ENCODE data around the gene SERPINB3. TPM values are rescaled to one million over a fixed set of nuclear protein-coding genes. Genes with fewer than 3 reads are reported as not detected.
"Not testable (repeated sequence)": the region's sequence is repeated elsewhere in the genome, so short reads cannot be mapped to it uniquely, and the experiment has no call there.

SERPINB3 gene
- total RNA-seq (2021; fragmentation: NEBNext Ultra II Directional; extraction: Animal tissue kit (Norgen Biotek cat#: 25700)) = not detected
- long read RNA-seq = 0 reads

DNA sequence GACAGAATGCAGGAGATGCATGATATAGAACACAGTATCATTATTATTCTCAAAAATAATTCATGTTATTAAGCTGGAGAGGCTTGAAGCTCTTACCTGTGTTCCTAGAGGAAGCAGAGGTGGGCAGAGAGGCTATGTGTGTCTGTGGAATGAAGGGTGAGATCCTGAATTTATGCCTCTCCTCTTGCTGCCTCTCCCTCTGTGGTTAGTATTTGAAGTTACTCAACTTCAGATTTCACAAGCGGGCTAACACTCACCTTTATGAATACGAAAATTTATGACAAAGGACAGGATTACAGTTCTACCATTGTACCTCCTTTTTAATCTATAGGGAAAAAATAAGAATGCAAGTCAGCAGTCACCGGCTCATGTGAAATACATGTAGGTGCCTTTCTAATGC is at the start of gene SERPINB3:
TSS of gene SERPINB3 (minus strand) at position 144 of the 400 bp plus-strand sequence. CDS start 677 bp downstream, outside the sequence.
- not testable (repeated sequence) for H3K9me3 Mint-ChIP-seq

GRCh38 chr18:63708650-63709049 is 47.0 kb upstream of the SERPINB3 start:
- peaks cover 2% of the 10 kb centered on the region; the same call in 1 of the 2 replicates for H3K36me3 Mint-ChIP-seq (ENCODE audit: low read depth)
- DNase-seq = peak; percentile 95
- no peaks in the 10 kb centered on the region for H3K27me3 Mint-ChIP-seq (ENCODE audit: insufficient read depth)
- H3K27ac Mint-ChIP-seq = no peak overlapping the region
- peaks cover 6% of the 10 kb centered on the region for H3K9me3 Mint-ChIP-seq
- H3K4me1 Mint-ChIP-seq (ENCODE audit: low read depth) = peaks cover 7% of the 10 kb centered on the region
- H3K4me3 Mint-ChIP-seq = no peak overlapping the region
- TF ChIP-seq, protein P1, sequence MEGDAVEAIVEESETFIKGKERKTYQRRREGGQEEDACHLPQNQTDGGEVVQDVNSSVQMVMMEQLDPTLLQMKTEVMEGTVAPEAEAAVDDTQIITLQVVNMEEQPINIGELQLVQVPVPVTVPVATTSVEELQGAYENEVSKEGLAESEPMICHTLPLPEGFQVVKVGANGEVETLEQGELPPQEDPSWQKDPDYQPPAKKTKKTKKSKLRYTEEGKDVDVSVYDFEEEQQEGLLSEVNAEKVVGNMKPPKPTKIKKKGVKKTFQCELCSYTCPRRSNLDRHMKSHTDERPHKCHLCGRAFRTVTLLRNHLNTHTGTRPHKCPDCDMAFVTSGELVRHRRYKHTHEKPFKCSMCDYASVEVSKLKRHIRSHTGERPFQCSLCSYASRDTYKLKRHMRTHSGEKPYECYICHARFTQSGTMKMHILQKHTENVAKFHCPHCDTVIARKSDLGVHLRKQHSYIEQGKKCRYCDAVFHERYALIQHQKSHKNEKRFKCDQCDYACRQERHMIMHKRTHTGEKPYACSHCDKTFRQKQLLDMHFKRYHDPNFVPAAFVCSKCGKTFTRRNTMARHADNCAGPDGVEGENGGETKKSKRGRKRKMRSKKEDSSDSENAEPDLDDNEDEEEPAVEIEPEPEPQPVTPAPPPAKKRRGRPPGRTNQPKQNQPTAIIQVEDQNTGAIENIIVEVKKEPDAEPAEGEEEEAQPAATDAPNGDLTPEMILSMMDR (IDR thresholded peaks at IDR 0.05) = no peak

More for the DNA sequence above, at the start of gene SERPINB3:
- not testable (repeated sequence) for H3K27ac Mint-ChIP-seq; H3K4me3 Mint-ChIP-seq; H3K36me3 Mint-ChIP-seq (ENCODE audit: low read depth); DNase-seq; H3K27me3 Mint-ChIP-seq (ENCODE audit: insufficient read depth)
- H3K4me1 Mint-ChIP-seq (ENCODE audit: low read depth) = peaks cover 38% of the 10 kb centered on the region

DNA sequence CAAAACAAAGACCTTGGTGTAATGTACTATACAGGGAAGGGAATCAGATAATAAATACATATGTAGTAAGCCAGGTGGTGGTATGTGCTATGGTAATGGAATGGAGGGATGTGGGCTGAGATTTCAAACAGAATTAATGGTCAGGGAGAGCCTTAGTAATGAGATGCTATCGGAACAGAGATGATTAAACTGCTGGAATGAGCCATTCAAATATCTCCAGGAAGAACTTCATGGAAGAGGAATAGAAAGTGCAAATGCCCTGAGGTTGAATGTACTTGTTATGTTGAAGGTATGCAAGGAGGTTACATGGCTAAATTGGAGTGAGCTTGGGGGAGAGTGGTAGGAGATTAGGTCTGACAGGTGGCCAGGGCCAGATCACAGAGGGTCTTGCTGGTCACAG is 46.1 kb upstream of the SERPINB3 start:
- TF ChIP-seq, protein P1 (IDR thresholded peaks at IDR 0.05) = no peak
- Mint-ChIP-seq H3K9me3 (peaks cover 3% of the 10 kb centered on the region; the same call in 1 of the 2 replicates), H3K27ac (no peak overlapping the region), H3K4me3 (no peak overlapping the region), H3K27me3 (ENCODE audit: insufficient read depth) (no peaks in the 10 kb centered on the region), H3K36me3 (ENCODE audit: low read depth) (no peaks in the 10 kb centered on the region), H3K4me1 (ENCODE audit: low read depth) (peaks cover 7% of the 10 kb centered on the region)
- peak; percentile 53 for DNase-seq

GRCh38 chr18:63705401-63705800 is 43.7 kb upstream of the SERPINB3 start:
- DNase-seq = no peak

DNA sequence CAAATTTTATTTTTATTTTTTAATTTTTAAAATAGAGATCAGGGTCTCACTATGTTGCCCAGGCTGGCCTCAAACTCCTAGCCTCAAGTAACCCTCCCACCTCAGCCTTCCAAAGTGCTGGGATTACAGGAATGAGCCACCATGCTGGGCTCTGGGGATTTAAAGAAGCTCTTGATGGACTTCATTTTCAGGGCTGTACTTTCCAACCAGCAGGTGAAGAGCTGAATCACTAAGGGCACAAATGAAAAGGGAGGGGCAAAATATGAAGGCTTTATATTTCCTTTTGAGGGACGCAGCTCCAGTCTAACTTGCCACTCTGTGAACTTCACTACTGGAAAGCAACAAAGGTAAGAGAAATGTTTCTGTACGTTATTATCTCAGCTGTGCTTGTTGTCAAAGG is 41.0 kb upstream of the SERPINB3 start, which contains the start of gene SERPINB11:
TSS of gene SERPINB11 (plus strand) at position 301 of the 400 bp plus-strand sequence. CDS start 7,234 bp downstream, outside the sequence.
- H3K27ac Mint-ChIP-seq = no peak within 1 kb of the TSS
- DNase-seq = no peak
- H3K36me3 Mint-ChIP-seq (ENCODE audit: low read depth) = peaks cover 11% of the 10 kb centered on the region
- TF ChIP-seq, protein P1 (IDR thresholded peaks at IDR 0.05) = no peak
- no peaks in the 10 kb centered on the region for H3K9me3 Mint-ChIP-seq
- peaks cover 34% of the 10 kb centered on the region for H3K4me1 Mint-ChIP-seq (ENCODE audit: low read depth)
- H3K27me3 Mint-ChIP-seq (ENCODE audit: insufficient read depth) = no peaks in the 10 kb centered on the region
- no peak within 1 kb of the TSS for H3K4me3 Mint-ChIP-seq

More at GRCh38 chr18:63705401-63705800, 43.7 kb upstream of the SERPINB3 start:
- Mint-ChIP-seq H3K9me3 (no peaks in the 10 kb centered on the region), H3K27ac (peak overlapping the region; percentile 36; the same call in 1 of the 2 replicates), H3K36me3 (ENCODE audit: low read depth) (no peaks in the 10 kb centered on the region), H3K4me3 (peak overlapping the region; percentile 62), H3K4me1 (ENCODE audit: low read depth) (peaks cover 25% of the 10 kb centered on the region), H3K27me3 (ENCODE audit: insufficient read depth) (no peaks in the 10 kb centered on the region)
- TF ChIP-seq, protein P1 (IDR thresholded peaks at IDR 0.05) = no peak

DNA sequence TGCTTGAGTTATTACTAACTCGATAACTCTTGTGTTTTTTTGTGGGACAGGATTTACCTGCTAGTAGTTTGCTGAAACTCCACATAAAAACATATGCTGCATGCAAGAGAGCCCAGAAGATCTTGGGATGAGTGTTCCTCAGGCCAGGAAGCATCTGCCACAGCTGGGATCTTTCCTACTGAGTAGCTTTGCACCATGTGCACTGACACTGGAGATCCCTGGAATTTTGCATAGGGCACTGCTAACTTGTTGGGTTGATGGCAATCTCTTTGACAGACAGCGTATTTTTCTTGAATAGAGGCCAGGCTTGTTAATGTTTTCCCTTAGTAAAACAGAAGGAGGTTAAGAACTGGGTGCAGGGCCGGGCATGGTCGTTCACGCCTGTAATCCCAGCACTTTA is 40.3 kb upstream of the SERPINB3 start:
- H3K27me3 Mint-ChIP-seq (ENCODE audit: insufficient read depth) = no peaks in the 10 kb centered on the region
- no peak for DNase-seq
- H3K36me3 Mint-ChIP-seq (ENCODE audit: low read depth) = peaks cover 11% of the 10 kb centered on the region
- no peaks in the 10 kb centered on the region for H3K9me3 Mint-ChIP-seq
- no peak overlapping the region for H3K4me3 Mint-ChIP-seq
- TF ChIP-seq, protein P1 (IDR thresholded peaks at IDR 0.05) = no peak
- H3K4me1 Mint-ChIP-seq (ENCODE audit: low read depth) = peaks cover 41% of the 10 kb centered on the region
- no peak overlapping the region for H3K27ac Mint-ChIP-seq
